ENCODE data around the gene WDR64.

GRCh38 chr1:241813768-241814320 lies 161.8 kb downstream of the WDR64 start:
- TF ChIP-seq, protein P1, sequence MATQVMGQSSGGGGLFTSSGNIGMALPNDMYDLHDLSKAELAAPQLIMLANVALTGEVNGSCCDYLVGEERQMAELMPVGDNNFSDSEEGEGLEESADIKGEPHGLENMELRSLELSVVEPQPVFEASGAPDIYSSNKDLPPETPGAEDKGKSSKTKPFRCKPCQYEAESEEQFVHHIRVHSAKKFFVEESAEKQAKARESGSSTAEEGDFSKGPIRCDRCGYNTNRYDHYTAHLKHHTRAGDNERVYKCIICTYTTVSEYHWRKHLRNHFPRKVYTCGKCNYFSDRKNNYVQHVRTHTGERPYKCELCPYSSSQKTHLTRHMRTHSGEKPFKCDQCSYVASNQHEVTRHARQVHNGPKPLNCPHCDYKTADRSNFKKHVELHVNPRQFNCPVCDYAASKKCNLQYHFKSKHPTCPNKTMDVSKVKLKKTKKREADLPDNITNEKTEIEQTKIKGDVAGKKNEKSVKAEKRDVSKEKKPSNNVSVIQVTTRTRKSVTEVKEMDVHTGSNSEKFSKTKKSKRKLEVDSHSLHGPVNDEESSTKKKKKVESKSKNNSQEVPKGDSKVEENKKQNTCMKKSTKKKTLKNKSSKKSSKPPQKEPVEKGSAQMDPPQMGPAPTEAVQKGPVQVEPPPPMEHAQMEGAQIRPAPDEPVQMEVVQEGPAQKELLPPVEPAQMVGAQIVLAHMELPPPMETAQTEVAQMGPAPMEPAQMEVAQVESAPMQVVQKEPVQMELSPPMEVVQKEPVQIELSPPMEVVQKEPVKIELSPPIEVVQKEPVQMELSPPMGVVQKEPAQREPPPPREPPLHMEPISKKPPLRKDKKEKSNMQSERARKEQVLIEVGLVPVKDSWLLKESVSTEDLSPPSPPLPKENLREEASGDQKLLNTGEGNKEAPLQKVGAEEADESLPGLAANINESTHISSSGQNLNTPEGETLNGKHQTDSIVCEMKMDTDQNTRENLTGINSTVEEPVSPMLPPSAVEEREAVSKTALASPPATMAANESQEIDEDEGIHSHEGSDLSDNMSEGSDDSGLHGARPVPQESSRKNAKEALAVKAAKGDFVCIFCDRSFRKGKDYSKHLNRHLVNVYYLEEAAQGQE (IDR thresholded peaks at IDR 0.05): no peak
- TF ChIP-seq CTCF (IDR thresholded peaks at IDR 0.05) (no peak), GATA3 (IDR thresholded peaks at IDR 0.05; ENCODE audit: borderline replicate concordance) (no peak), EP300 (IDR thresholded peaks at IDR 0.05) (no peak), NR3C1 (IDR thresholded peaks at IDR 0.05) (no peak), RAD21 (conservative IDR thresholded peaks at IDR 0.05 in 1 of 2, IDR thresholded peaks at IDR 0.05 in 1 of 2) (no peak), POLR2A (IDR thresholded peaks at IDR 0.05; ENCODE audit: low read length) (no peak)
- TF ChIP-seq, protein P2, sequence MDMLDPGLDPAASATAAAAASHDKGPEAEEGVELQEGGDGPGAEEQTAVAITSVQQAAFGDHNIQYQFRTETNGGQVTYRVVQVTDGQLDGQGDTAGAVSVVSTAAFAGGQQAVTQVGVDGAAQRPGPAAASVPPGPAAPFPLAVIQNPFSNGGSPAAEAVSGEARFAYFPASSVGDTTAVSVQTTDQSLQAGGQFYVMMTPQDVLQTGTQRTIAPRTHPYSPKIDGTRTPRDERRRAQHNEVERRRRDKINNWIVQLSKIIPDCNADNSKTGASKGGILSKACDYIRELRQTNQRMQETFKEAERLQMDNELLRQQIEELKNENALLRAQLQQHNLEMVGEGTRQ (IDR thresholded peaks at IDR 0.05): no peak

Data from A549 (cell line).